Psoas muscle (tissue), 8 donors: Measurements from ENCODE around the gene ICOSLG. TPM values are rescaled to one million over a fixed set of nuclear protein-coding genes. Genes with fewer than 3 reads are reported as not detected.
"Not testable (repeated sequence)": the region's sequence is repeated elsewhere in the genome, so short reads cannot be mapped to it uniquely, and the experiment has no call there.

Experiments
- ATAC-seq, 4 donors: fragments of 200-7000 bp; cut with Tn5 transposase; one replicate each; pipeline ENCODE4 v1.9.1; 2020; ENCODE audit warnings: moderate library complexity in 3 of 4, mild to moderate bottlenecking in 2 of 4
- DNase-seq, 2 donors: peaks; one replicate each; pipeline ENCODE4 v3.0.0-alpha.2; 2020
- H3K27ac ChIP-seq: fragments of 200-600 bp; one replicate; pipeline ENCODE4 v1.8.0; 2022
- H3K27me3 ChIP-seq, 3 donors: fragments of 200-600 bp in 1 of 3; one replicate each; pipeline versions ENCODE4 v1.6.1 to v1.8.0; 2013 to 2022; ENCODE audit warnings: low read length in 2 of 3, mild to moderate bottlenecking in 2 of 3, moderate library complexity in 1 of 3; ENCODE audit not compliant: insufficient read depth in 3 of 3
- H3K36me3 ChIP-seq, 2 donors: fragments of 200-600 bp in 1 of 2; one replicate each; pipeline versions ENCODE4 v1.6.1 to v1.8.0; 2013 to 2022; ENCODE audit warnings: low read depth in 1 of 2, mild to moderate bottlenecking in 1 of 2, moderate library complexity in 1 of 2; ENCODE audit not compliant: insufficient read depth in 1 of 2
- H3K4me1 ChIP-seq: fragments of 200-600 bp; one replicate; pipeline ENCODE4 v1.8.0; 2022
- H3K4me3 ChIP-seq: fragments of 200-600 bp; one replicate; pipeline ENCODE4 v1.8.0; 2022; ENCODE audit warnings: mild to moderate bottlenecking
- H3K9me3 ChIP-seq: fragments of 200-600 bp; one replicate; pipeline ENCODE4 v1.8.0; 2022
- WGBS, 3 donors: extraction: QIAGEN DNeasy Blood & Tissue Kit; methylation state at CpG; one replicate each; pipeline versions ENCODE4 v1.1.6 to v1.1.7; 2013; 5-methylcytosine and 5-hydroxymethylcytosine counted together
- intact Hi-C, 2 donors: fragments of 100-400 bp; cut with DNase I; formaldehyde crosslinking; loops; one replicate each; pipeline versions ENCODE4 v1.11.0 to v1.14.2; 2022
- polyA plus RNA-seq, 3 donors: library from polyadenylated mRNA; stranded (reverse); fragments of 200-250 nt; gene quantifications; one replicate each; pipeline ENCODE4 v1.2.3, GENCODE V29; 2013
- total RNA-seq, 4 donors: library from RNA; stranded (reverse); fragmentation: NEBNext Ultra II Directional in 2 of 4; extraction: Animal tissue kit (Norgen Biotek cat#: 25700) in 2 of 4; gene quantifications; one replicate each; pipeline versions ENCODE4 v1.2.1 to v1.2.4, GENCODE V29; 2021 to 2023
- donor health status: healthy with polysubstance abuse.
- donor health status: DM: no; HTN: no; CAD: no; lungs with moderate emphysema.
- donor health status: Bipolar disorder and iron deficiency.
- donor health status: healthy.
- donor health status: DM: yes; HTN: yes; CAD: no.
- donor health status: DM: no; HTN: no; CAD: no.
- donor health status: DM: no; HTN: no; CAD: no.
- donor health status: DM: yes; HTN: yes; CAD: no.

The ICOSLG gene
- total and polyA plus RNA-seq, 7 donors: 0.27 to 5.9 (median 1.6) TPM

GRCh38 chr21:44229561-44229960 lies 11.2 kb downstream of the ICOSLG start:
- not testable (repeated sequence) for ATAC-seq, H3K36me3 ChIP-seq
- WGBS, 3 donors: 70 to 85% methylated on average over 9 of the region's 22 CpGs; no CpG with 5 or more reads in 1 of the 3 donors

GRCh38 chr21:44228109-44228508 lies 12.6 kb downstream of the ICOSLG start:
- H3K27me3 ChIP-seq, H3K9me3 ChIP-seq, H3K27ac ChIP-seq, DNase-seq, H3K36me3 ChIP-seq, intact Hi-C loops, H3K4me3 ChIP-seq, H3K4me1 ChIP-seq: not testable (repeated sequence)
- no CpG with 5 or more reads among the region's 13 CpGs for WGBS, 3 donors
- ATAC-seq: peak in 3 of 4 donors; percentile 31 to 72 (median 62)

More at GRCh38 chr21:44229561-44229960, 11.2 kb downstream of the ICOSLG start:
- intact Hi-C loops, H3K27ac ChIP-seq, H3K4me3 ChIP-seq, H3K9me3 ChIP-seq, H3K4me1 ChIP-seq, H3K27me3 ChIP-seq: not testable (repeated sequence)
- DNase-seq: peak in 1 of 2 donors; percentile 16

GRCh38 chr21:44227614-44228013 lies 13.1 kb downstream of the ICOSLG start:
- H3K4me1 ChIP-seq, H3K36me3 ChIP-seq, H3K27me3 ChIP-seq, H3K27ac ChIP-seq, H3K9me3 ChIP-seq, intact Hi-C loops, H3K4me3 ChIP-seq: not testable (repeated sequence)
- peak in 3 of 4 donors; percentile 59 to 86 (median 79) for ATAC-seq
- peak in 1 of 2 donors; percentile 11 for DNase-seq
- WGBS, 3 donors: 38% methylated on average over 2 of the region's 9 CpGs; no CpG with 5 or more reads in 2 of the 3 donors

- DNase-seq, H3K36me3 ChIP-seq, H3K9me3 ChIP-seq, H3K4me1 ChIP-seq, H3K4me3 ChIP-seq, H3K27me3 ChIP-seq, H3K27ac ChIP-seq, intact Hi-C loops, ATAC-seq: not testable (repeated sequence)
- WGBS, 3 donors: no CpG with 5 or more reads among the region's 6 CpGs
Observed at GRCh38 chr21:44225605-44226004, 15.1 kb downstream of the ICOSLG start.

- DNase-seq, H3K9me3 ChIP-seq, H3K4me1 ChIP-seq, H3K36me3 ChIP-seq, H3K27me3 ChIP-seq, H3K4me3 ChIP-seq, H3K27ac ChIP-seq, intact Hi-C loops: not testable (repeated sequence)
- WGBS, 3 donors: no CpG with 5 or more reads among the region's 5 CpGs
- ATAC-seq: peak in 3 of 4 donors; percentile 44 to 57 (median 56)
Observed at GRCh38 chr21:44223334-44223733, 17.4 kb downstream of the ICOSLG start.

- H3K4me1 ChIP-seq, H3K36me3 ChIP-seq, ATAC-seq, H3K4me3 ChIP-seq, H3K27me3 ChIP-seq, H3K27ac ChIP-seq, H3K9me3 ChIP-seq, intact Hi-C loops, DNase-seq: not testable (repeated sequence)
- WGBS, 3 donors: no CpG with 5 or more reads among the region's 18 CpGs
Observed at GRCh38 chr21:44220674-44221073, 20.1 kb downstream of the ICOSLG start.

- H3K4me1 ChIP-seq, ATAC-seq, H3K27ac ChIP-seq, H3K9me3 ChIP-seq, DNase-seq, intact Hi-C loops, H3K36me3 ChIP-seq, H3K27me3 ChIP-seq, H3K4me3 ChIP-seq: not testable (repeated sequence)
- no CpG with 5 or more reads among the region's 8 CpGs for WGBS, 3 donors
Observed at GRCh38 chr21:44218461-44218860, 22.3 kb downstream of the ICOSLG start.

- not testable (repeated sequence) for H3K27ac ChIP-seq
Observed at GRCh38 chr21:44211978-44212377, 28.8 kb downstream of the ICOSLG start.

GRCh38 chr21:44211574-44211973 lies 29.2 kb downstream of the ICOSLG start:
- whole genome bisulfite sequencing, 3 donors: 92% methylated on average over 2 of the region's 3 CpGs; no CpG with 5 or more reads in 2 of the 3 donors

More at GRCh38 chr21:44211978-44212377, 28.8 kb downstream of the ICOSLG start:
- ATAC-seq, H3K9me3 ChIP-seq, H3K27me3 ChIP-seq, H3K4me3 ChIP-seq, H3K36me3 ChIP-seq, H3K4me1 ChIP-seq, intact Hi-C loops, DNase-seq: not testable (repeated sequence)
- 92% methylated on average over 2 of the region's 2 CpGs; no CpG with 5 or more reads in 2 of the 3 donors for WGBS, 3 donors

GRCh38 chr21:44207860-44208646 lies 32.7 kb downstream of the ICOSLG start:
- H3K36me3 ChIP-seq, H3K27ac ChIP-seq, H3K4me3 ChIP-seq, H3K9me3 ChIP-seq, H3K27me3 ChIP-seq, intact Hi-C loops, H3K4me1 ChIP-seq: not testable (repeated sequence)
- 66% methylated on average over 9 of the region's 15 CpGs; no CpG with 5 or more reads in 2 of the 3 donors for WGBS, 3 donors
- ATAC-seq: peak in 3 of 4 donors; percentile 39 to 64 (median 58)
- DNase-seq: peak in 1 of 2 donors; percentile 27

More at GRCh38 chr21:44211574-44211973, 29.2 kb downstream of the ICOSLG start:
- H3K27ac ChIP-seq, H3K9me3 ChIP-seq, DNase-seq, H3K4me1 ChIP-seq, intact Hi-C loops, H3K4me3 ChIP-seq, H3K27me3 ChIP-seq, ATAC-seq, H3K36me3 ChIP-seq: not testable (repeated sequence)
